HCT116 (cell line): Measurements from ENCODE around the gene LORICRIN.

Experiments
- CEBPB ChIP-seq: IDR thresholded peaks from 2 replicates; pipeline ENCODE4 v1.6.1; 2012; ENCODE audit warnings: low read depth
- CTCF ChIP-seq, 3 experiments: fragments of 200-600 bp in 1 of 3; sonication (generic) in 1 of 3; IDR thresholded peaks in 2 of 3; conservative IDR thresholded peaks in 1 of 3; 2 replicates each; pipeline ENCODE4 v1.5.1; 2012 to 2017; ENCODE audit warnings: low read depth in 2 of 3, low read length in 2 of 3, antibody characterized with exemption in 1 of 3, borderline replicate concordance in 1 of 3, control low read depth in 1 of 3, mild to moderate bottlenecking in 1 of 3, mixed read lengths in 1 of 3, mixed run types in 1 of 3, moderate library complexity in 1 of 3; ENCODE audit not compliant: insufficient read depth in 1 of 3
- FOSL1 ChIP-seq: IDR thresholded peaks from 2 replicates; pipeline ENCODE4 v1.6.1; 2012; ENCODE audit warnings: low read depth
- POLR2A ChIP-seq: IDR thresholded peaks from 2 replicates; pipeline ENCODE4 v1.7.0; 2011; ENCODE audit warnings: borderline replicate concordance; ENCODE audit not compliant: insufficient read depth, insufficient read length; ENCODE audit errors: extremely low read depth
- POLR2AphosphoS5 ChIP-seq: IDR thresholded peaks from 2 replicates; pipeline ENCODE4 v1.6.1; 2011; ENCODE audit warnings: mild to moderate bottlenecking, low read depth, low read length, moderate library complexity
- SP1 ChIP-seq: IDR thresholded peaks from 2 replicates; pipeline ENCODE4 v1.6.1; 2012; ENCODE audit warnings: low read depth
- SRF ChIP-seq: IDR thresholded peaks from 2 replicates; pipeline ENCODE4 v1.6.1; 2012; ENCODE audit warnings: low read depth
- YY1 ChIP-seq: IDR thresholded peaks from 2 replicates; pipeline ENCODE4 v1.6.1; 2011; ENCODE audit warnings: low read length, low read depth, moderate library complexity, mild to moderate bottlenecking; ENCODE audit not compliant: insufficient replicate concordance; ENCODE audit errors: extremely low read depth
- ZNF274 ChIP-seq: fragments of 200-500 bp; sonication (Bioruptor generic); IDR thresholded peaks from 2 replicates; pipeline ENCODE4 v1.6.1; 2014; ENCODE audit warnings: mild to moderate bottlenecking, low read depth, low read length, inconsistent platforms

DNA sequence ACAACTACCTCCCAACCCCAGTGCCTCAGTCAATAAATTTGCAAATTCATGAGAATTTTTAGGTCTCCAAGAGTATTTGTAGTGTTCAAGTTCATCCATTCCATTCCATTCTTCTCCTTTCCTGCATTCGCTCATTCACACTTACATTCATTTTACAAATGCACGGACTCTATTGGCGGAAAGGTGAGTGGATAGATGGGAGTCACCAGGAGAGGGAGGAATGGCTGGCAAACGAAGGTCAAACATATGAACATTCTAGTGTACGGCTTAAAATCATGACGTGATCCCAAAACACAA is 2.5 kb downstream of the LORICRIN start:
- no peak for TF ChIP-seq CTCF (IDR thresholded peaks at IDR 0.05 in 2 of 3, conservative IDR thresholded peaks at IDR 0.05 in 1 of 3; ENCODE audit: borderline replicate concordance in 1 of 3, insufficient read depth in 1 of 3, low read depth in 2 of 3, low read length in 2 of 3)
- no peak for TF ChIP-seq YY1
- no peak for TF ChIP-seq POLR2A
- no peak for TF ChIP-seq POLR2AphosphoS5
- TF ChIP-seq CEBPB = no peak
- no peak for TF ChIP-seq SRF
- TF ChIP-seq SP1 = no peak
- TF ChIP-seq FOSL1 = no peak
- no peak for TF ChIP-seq ZNF274
